Measurements from ENCODE around the gene MACROD2. TPM values are rescaled to one million over a fixed set of nuclear protein-coding genes. Genes with fewer than 3 reads are reported as not detected.

The MACROD2 gene
- total and polyA plus RNA-seq, 2 experiments from 2014 or later = 2.8 to 4.3 TPM

- Histone ChIP-seq H3K4me2 (no peak overlapping the region), H3K27ac (ENCODE audit: low read depth) (no peak overlapping the region), H3K36me3 (ENCODE audit: insufficient read depth) (no peaks in the 10 kb centered on the region), H3K9me2 (ENCODE audit: insufficient read depth) (no peaks in the 10 kb centered on the region; the same call in 1 of the 2 replicates), H3K27me3 (ENCODE audit: insufficient read depth) (no peaks in the 10 kb centered on the region), H3K79me2 (replicated peaks; ENCODE audit: insufficient read depth) (no peaks in the 10 kb centered on the region), H2AFZ (no peak overlapping the region), H3F3A (replicated peaks; ENCODE audit: low read depth) (no peaks in the 10 kb centered on the region), H4K20me1 (replicated peaks; ENCODE audit: insufficient read depth) (no peaks in the 10 kb centered on the region), H3K4me3 (no peak overlapping the region), H3K4me1 (ENCODE audit: insufficient read depth) (no peaks in the 10 kb centered on the region)
- H3K9me3 Mint-ChIP-seq = no peaks in the 10 kb centered on the region
- H3K27me3 Mint-ChIP-seq (ENCODE audit: insufficient read depth, low read depth, poor library complexity) = peaks cover 2% of the 10 kb centered on the region
- H3K4me1 Mint-ChIP-seq = no peaks in the 10 kb centered on the region
- DNase-seq (ENCODE audit: low spot score) = no peak
- H3K27ac Mint-ChIP-seq = no peak overlapping the region
- H3K4me3 Mint-ChIP-seq = no peak overlapping the region
- ATAC-seq = no peak
- H3K36me3 Mint-ChIP-seq (ENCODE audit: low read depth) = no peaks in the 10 kb centered on the region
- no peak for TF ChIP-seq CTCF (conservative IDR thresholded peaks at IDR 0.05; ENCODE audit: low read depth in 2 of 2)
- no peak for TF ChIP-seq EZH2phosphoT487 (IDR thresholded peaks at IDR 0.05; ENCODE audit: unreplicated experiment)
- no peak for TF ChIP-seq JUNB (IDR thresholded peaks at IDR 0.05; ENCODE audit: unreplicated experiment)
- TF ChIP-seq ETS1 (IDR thresholded peaks at IDR 0.05) = no peak
- TF ChIP-seq ZNF462 (CRISPR knock-in tag; IDR thresholded peaks at IDR 0.05) = no peak
- TF ChIP-seq, protein P1, sequence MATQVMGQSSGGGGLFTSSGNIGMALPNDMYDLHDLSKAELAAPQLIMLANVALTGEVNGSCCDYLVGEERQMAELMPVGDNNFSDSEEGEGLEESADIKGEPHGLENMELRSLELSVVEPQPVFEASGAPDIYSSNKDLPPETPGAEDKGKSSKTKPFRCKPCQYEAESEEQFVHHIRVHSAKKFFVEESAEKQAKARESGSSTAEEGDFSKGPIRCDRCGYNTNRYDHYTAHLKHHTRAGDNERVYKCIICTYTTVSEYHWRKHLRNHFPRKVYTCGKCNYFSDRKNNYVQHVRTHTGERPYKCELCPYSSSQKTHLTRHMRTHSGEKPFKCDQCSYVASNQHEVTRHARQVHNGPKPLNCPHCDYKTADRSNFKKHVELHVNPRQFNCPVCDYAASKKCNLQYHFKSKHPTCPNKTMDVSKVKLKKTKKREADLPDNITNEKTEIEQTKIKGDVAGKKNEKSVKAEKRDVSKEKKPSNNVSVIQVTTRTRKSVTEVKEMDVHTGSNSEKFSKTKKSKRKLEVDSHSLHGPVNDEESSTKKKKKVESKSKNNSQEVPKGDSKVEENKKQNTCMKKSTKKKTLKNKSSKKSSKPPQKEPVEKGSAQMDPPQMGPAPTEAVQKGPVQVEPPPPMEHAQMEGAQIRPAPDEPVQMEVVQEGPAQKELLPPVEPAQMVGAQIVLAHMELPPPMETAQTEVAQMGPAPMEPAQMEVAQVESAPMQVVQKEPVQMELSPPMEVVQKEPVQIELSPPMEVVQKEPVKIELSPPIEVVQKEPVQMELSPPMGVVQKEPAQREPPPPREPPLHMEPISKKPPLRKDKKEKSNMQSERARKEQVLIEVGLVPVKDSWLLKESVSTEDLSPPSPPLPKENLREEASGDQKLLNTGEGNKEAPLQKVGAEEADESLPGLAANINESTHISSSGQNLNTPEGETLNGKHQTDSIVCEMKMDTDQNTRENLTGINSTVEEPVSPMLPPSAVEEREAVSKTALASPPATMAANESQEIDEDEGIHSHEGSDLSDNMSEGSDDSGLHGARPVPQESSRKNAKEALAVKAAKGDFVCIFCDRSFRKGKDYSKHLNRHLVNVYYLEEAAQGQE (IDR thresholded peaks at IDR 0.05; ENCODE audit: unreplicated experiment) = no peak
- TF ChIP-seq POLR2AphosphoS5 (IDR thresholded peaks at IDR 0.05; ENCODE audit: low read depth) = no peak
- TF ChIP-seq ZNF114 (CRISPR knock-in tag; IDR thresholded peaks at IDR 0.05) = no peak
- TF ChIP-seq STAT1 (IDR thresholded peaks at IDR 0.05; ENCODE audit: unreplicated experiment) = no peak
- TF ChIP-seq NANOG (IDR thresholded peaks at IDR 0.05; ENCODE audit: borderline replicate concordance) = no peak
- TF ChIP-seq ZNF331 (CRISPR knock-in tag; IDR thresholded peaks at IDR 0.05; ENCODE audit: low read depth) = no peak
- no peak for TF ChIP-seq CREB1 (CRISPR knock-in tag; IDR thresholded peaks at IDR 0.05; ENCODE audit: low read depth)
- no peak for TF ChIP-seq EZH2 (IDR thresholded peaks at IDR 0.05; ENCODE audit: low read depth, unreplicated experiment)
Measured at GRCh38 chr20:16081421-16081820, 2086.1 kb downstream of the MACROD2 start.

All from GM23338 (cell line).